ENCODE results near the gene SAPCD2. TPM values are rescaled to one million over a fixed set of nuclear protein-coding genes. Genes with fewer than 3 reads are reported as not detected.

SAPCD2 gene
- total RNA-seq, 2 donors from 2014 or later = 7.2 to 17.2 TPM

GRCh38 chr9:137112564-137113384 is 42.4 kb upstream of the SAPCD2 start:
- peaks cover 0 to 7% of the 10 kb centered on the region in 2 donors for H3K36me3 ChIP-seq
- no peaks in the 10 kb centered on the region for H3K27me3 ChIP-seq (replicated peaks; ENCODE audit: insufficient read depth)
- no peak for DNase-seq (ENCODE audit: low spot score)
- no peaks in the 10 kb centered on the region for H3K9me3 ChIP-seq
- intact Hi-C loops (cut with DNase I) = no loop called here
- H3K27ac ChIP-seq = no peak overlapping the region
- TF ChIP-seq POLR2A (IDR thresholded peaks at IDR 0.05) (no peak), CTCF (IDR thresholded peaks at IDR 0.05) (no peak), POLR2AphosphoS5 (IDR thresholded peaks at IDR 0.05) (no peak)
- H3K4me3 ChIP-seq = no peak overlapping the region
- WGBS = 93% methylated on average over 28 of the region's 42 CpGs
- H3K4me1 ChIP-seq (replicated peaks) = no peaks in the 10 kb centered on the region

- H3K4me1 ChIP-seq (replicated peaks) = no peaks in the 10 kb centered on the region
- no peak overlapping the region for H3K4me3 ChIP-seq
- no peaks in the 10 kb centered on the region for H3K27me3 ChIP-seq (replicated peaks; ENCODE audit: insufficient read depth)
- 91% methylated on average over 19 of the region's 35 CpGs for WGBS
- H3K36me3 ChIP-seq = peaks cover 0 to 15% of the 10 kb centered on the region in 2 donors
- no peak for DNase-seq (ENCODE audit: low spot score)
- no peak for TF ChIP-seq POLR2A (IDR thresholded peaks at IDR 0.05)
- TF ChIP-seq CTCF (IDR thresholded peaks at IDR 0.05) = no peak
- TF ChIP-seq POLR2AphosphoS5 (IDR thresholded peaks at IDR 0.05) = no peak
- H3K9me3 ChIP-seq = no peaks in the 10 kb centered on the region
- intact Hi-C loops (cut with DNase I) = no loop called here
- H3K27ac ChIP-seq = no peak overlapping the region
Observed at GRCh38 chr9:137111788-137112563, 41.6 kb upstream of the SAPCD2 start.

GRCh38 chr9:137110911-137111787 is 40.8 kb upstream of the SAPCD2 start:
- 87% methylated on average over 28 of the region's 28 CpGs for WGBS
- intact Hi-C loops (cut with DNase I) = no loop called here
- Histone ChIP-seq H3K27me3 (replicated peaks; ENCODE audit: insufficient read depth) (no peaks in the 10 kb centered on the region), H3K36me3 (peaks cover 0 to 16% of the 10 kb centered on the region in 2 donors), H3K4me3 (no peak overlapping the region), H3K27ac (no peak overlapping the region), H3K4me1 (replicated peaks) (no peaks in the 10 kb centered on the region), H3K9me3 (no peaks in the 10 kb centered on the region)
- DNase-seq (ENCODE audit: low spot score) = no peak
- TF ChIP-seq POLR2AphosphoS5 (IDR thresholded peaks at IDR 0.05) (no peak), CTCF (IDR thresholded peaks at IDR 0.05) (no peak), POLR2A (IDR thresholded peaks at IDR 0.05) (no peak)

- no peak overlapping the region for H3K27ac ChIP-seq
- no peaks in the 10 kb centered on the region for H3K27me3 ChIP-seq (replicated peaks; ENCODE audit: insufficient read depth)
- intact Hi-C loops (cut with DNase I) = no loop called here
- H3K9me3 ChIP-seq = no peaks in the 10 kb centered on the region
- no peak overlapping the region for H3K4me3 ChIP-seq
- H3K36me3 ChIP-seq = peaks cover 0 to 16% of the 10 kb centered on the region in 2 donors
- 88% methylated on average over 35 of the region's 38 CpGs for WGBS
- no peaks in the 10 kb centered on the region for H3K4me1 ChIP-seq (replicated peaks)
- DNase-seq (ENCODE audit: low spot score) = no peak
- no peak for TF ChIP-seq POLR2AphosphoS5 (IDR thresholded peaks at IDR 0.05)
- TF ChIP-seq POLR2A (IDR thresholded peaks at IDR 0.05) = no peak
- TF ChIP-seq CTCF (IDR thresholded peaks at IDR 0.05) = no peak
Observed at GRCh38 chr9:137110147-137110910, 40.0 kb upstream of the SAPCD2 start.

Measured in prostate gland (tissue), 2 donors.